CD4-positive, alpha-beta memory T cell (primary cell): ENCODE results near the gene STEEP1. TPM values are rescaled to one million over a fixed set of nuclear protein-coding genes. Genes with fewer than 3 reads are reported as not detected.

Source experiments
- CTCF ChIA-PET: fragments of 350-600 bp; sonication (Branson Sonifier 250); formaldehyde crosslinking; loops from one replicate; lab custom pipeline; 2021; ENCODE audit warnings: inconsistent platforms; ENCODE audit not compliant: partially characterized antibody; lab: Charles Lee
- POLR2A ChIA-PET: fragments of 350-600 bp; sonication (Branson Sonifier 250); formaldehyde crosslinking; loops from one replicate; lab custom pipeline; 2021; ENCODE audit not compliant: partially characterized antibody; lab: Charles Lee
- DNase-seq, 5 donors: peaks; one replicate each; pipeline versions ENCODE4 v3.0.0 to v3.0.0-alpha.2; 2020 to 2022; ENCODE audit warnings: mixed read lengths in 1 of 5
- H3K27ac ChIP-seq: one replicate; pipeline ENCODE4 v1.7.0; 2013; ENCODE audit warnings: low read depth, low read length
- H3K27me3 ChIP-seq: 2 replicates; pipeline ENCODE4 v1.7.0; 2013; ENCODE audit warnings: mild to moderate bottlenecking, low read length, moderate library complexity; ENCODE audit not compliant: insufficient read depth
- H3K36me3 ChIP-seq: 2 replicates; pipeline ENCODE4 v1.7.0; 2013; ENCODE audit warnings: mild to moderate bottlenecking, low read length, moderate library complexity; ENCODE audit not compliant: insufficient read depth
- H3K4me1 ChIP-seq: 2 replicates; pipeline ENCODE4 v1.7.0; 2013; ENCODE audit warnings: mild to moderate bottlenecking, low read length, moderate library complexity; ENCODE audit not compliant: insufficient read depth
- H3K4me3 ChIP-seq, 2 donors: one replicate each; pipeline ENCODE4 v1.7.0; 2013; ENCODE audit warnings: low read length in 2 of 2, mild to moderate bottlenecking in 1 of 2
- H3K9me3 ChIP-seq, 2 donors: one replicate each; pipeline ENCODE4 v1.7.0; 2013; ENCODE audit warnings: low read length in 2 of 2, control low read depth in 1 of 2; ENCODE audit not compliant: control insufficient read depth in 1 of 2
- H3K27ac Mint-ChIP-seq, 7 donors: one replicate each; pipeline ENCODE4 v1.8.0; 2020 to 2021; ENCODE audit warnings: mixed read lengths in 7 of 7, mild to moderate bottlenecking in 6 of 7, inconsistent platforms in 3 of 7, moderate library complexity in 3 of 7
- H3K27me3 Mint-ChIP-seq, 2 donors: one replicate each; pipeline ENCODE4 v1.8.0; 2020 to 2021; ENCODE audit warnings: mixed read lengths in 2 of 2
- H3K36me3 Mint-ChIP-seq, 2 donors: one replicate each; pipeline ENCODE4 v1.8.0; 2020 to 2021; ENCODE audit warnings: mixed read lengths in 2 of 2, inconsistent platforms in 1 of 2, mild to moderate bottlenecking in 1 of 2
- H3K4me1 Mint-ChIP-seq, 4 donors: one replicate each; pipeline ENCODE4 v1.8.0; 2020 to 2021; ENCODE audit warnings: mixed read lengths in 4 of 4, mild to moderate bottlenecking in 1 of 4
- H3K4me3 Mint-ChIP-seq, 8 donors: one replicate each; pipeline ENCODE4 v1.8.0; 2020 to 2021; ENCODE audit warnings: mixed read lengths in 8 of 8, mild to moderate bottlenecking in 7 of 8, moderate library complexity in 6 of 8, inconsistent platforms in 3 of 8
- H3K9me3 Mint-ChIP-seq, 8 donors: one replicate each; pipeline ENCODE4 v1.8.0; 2020 to 2021; ENCODE audit warnings: mixed read lengths in 8 of 8, mild to moderate bottlenecking in 5 of 8, inconsistent platforms in 3 of 8, moderate library complexity in 1 of 8
- intact Hi-C: fragments of 100-400 bp; cut with micrococcal nuclease; formaldehyde crosslinking; loops from one replicate; pipeline ENCODE4 v1.15.1; 2023
- polyA plus RNA-seq, 2 donors: library from polyadenylated mRNA; unstranded; fragments of 300-500 nt; fragmentation: Illumina TruSeq; gene quantifications; one replicate each; pipeline ENCODE4 v1.2.3, GENCODE V29; 2021
- total RNA-seq, 2 experiments: library from RNA; stranded (reverse); gene quantifications; one replicate each; pipeline ENCODE4 v1.2.3, GENCODE V29; 2021

Gene STEEP1
- total and polyA plus RNA-seq, 4 experiments from 2014 or later, result 6.3 to 22.9 (median 19.3) TPM

DNA sequence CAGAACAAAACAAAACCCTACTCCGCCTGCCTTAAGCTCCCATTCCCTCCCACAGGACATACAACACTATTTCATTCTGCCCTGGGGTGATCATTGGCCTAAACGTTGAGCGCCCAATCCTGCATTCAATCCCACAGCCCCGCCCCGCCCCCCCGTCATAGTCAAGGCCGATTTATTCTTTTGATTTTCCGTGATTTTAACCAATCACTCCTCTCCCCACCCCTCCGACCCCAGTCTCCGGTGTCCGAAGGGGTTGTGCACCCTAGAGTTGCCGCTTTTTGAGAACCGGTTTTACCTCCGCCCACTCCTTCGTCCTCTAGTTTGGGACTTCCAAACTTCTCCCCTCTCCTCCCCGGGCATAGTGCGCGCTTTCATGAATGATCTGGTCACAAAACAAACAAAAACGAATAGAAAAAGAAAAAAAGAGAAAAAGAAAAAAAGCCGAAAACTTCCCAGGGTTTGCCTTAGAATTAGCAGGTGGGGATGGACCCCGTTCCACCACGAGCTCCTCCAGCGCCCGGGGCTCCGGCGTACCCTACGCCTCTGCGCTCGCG lies 8.7 kb upstream of the STEEP1 start:
- Histone ChIP-seq H3K36me3 (no peaks in the 10 kb centered on the region), H3K4me3 (peak overlapping the region in 1 of 2 donors; percentile 63), H3K27ac (peak overlapping the region; percentile 78), H3K27me3 (no peaks in the 10 kb centered on the region), H3K9me3 (no peaks in the 10 kb centered on the region), H3K4me1 (peaks cover 22% of the 10 kb centered on the region)
- Mint-ChIP-seq H3K4me1 (peaks cover 2 to 29% (median 16%) of the 10 kb centered on the region in 4 donors), H3K9me3 (no peaks in the 10 kb centered on the region), H3K36me3 (peaks cover 0 to 5% of the 10 kb centered on the region in 2 donors), H3K4me3 (peak overlapping the region; percentile 85 to 94 (median 92)), H3K27ac (peak overlapping the region; percentile 88 to 98 (median 96)), H3K27me3 (no peaks in the 10 kb centered on the region)
- intact Hi-C loops, result loop anchor here (1.0 to 10.0 kb wide), 4 partner anchors 9 to 599 kb away; partner anchors contain the start of genes LONRF3, NKRF and STEEP1
- no peak for DNase-seq
- CTCF ChIA-PET, result interaction anchor here (0.8 to 1.1 kb wide), 3 partner anchors 85 to 119 kb away, joined by 3 to 4 read pairs (median 3); partner anchors contain the start of gene SEPTIN6
- POLR2A ChIA-PET, result interaction anchor here (0.5 to 2.8 kb wide), 23 partner anchors 9 to 1077 kb away, joined by 3 to 34 read pairs (median 5); partner anchors contain the start of genes NKRF, RPL39, SEPTIN6 and SLC25A5

GRCh38 chrX:119573222-119573621 lies 8.0 kb upstream of the STEEP1 start:
- no peaks in the 10 kb centered on the region for H3K9me3 ChIP-seq
- H3K27me3 ChIP-seq, result no peaks in the 10 kb centered on the region
- peak overlapping the region; percentile 78 for H3K27ac ChIP-seq
- no peaks in the 10 kb centered on the region for H3K36me3 ChIP-seq
- peak overlapping the region in 6 of 7 donors; percentile 2 to 98 (median 90) for H3K27ac Mint-ChIP-seq
- intact Hi-C loops, result loop anchor here (10.0 kb wide), 1 partner anchor 598 kb away; the partner anchor contains the start of gene LONRF3
- peaks cover 22% of the 10 kb centered on the region for H3K4me1 ChIP-seq
- peaks cover 2 to 25% (median 14%) of the 10 kb centered on the region in 4 donors for H3K4me1 Mint-ChIP-seq
- peak overlapping the region in 1 of 2 donors; percentile 63 for H3K4me3 ChIP-seq
- POLR2A ChIA-PET, result interaction anchor here (1.0 to 2.8 kb wide), 9 partner anchors 9 to 218 kb away, joined by 3 to 34 read pairs (median 9); partner anchors contain the start of genes NKRF, RPL39, SLC25A5 and STEEP1
- CTCF ChIA-PET, result interaction anchor here (1.1 kb wide), 1 partner anchor 84 kb away, joined by 3 read pairs; no protein-coding TSS in a partner anchor
- no peaks in the 10 kb centered on the region for H3K9me3 Mint-ChIP-seq
- H3K36me3 Mint-ChIP-seq, result peaks cover 0 to 5% of the 10 kb centered on the region in 2 donors
- DNase-seq, result no peak
- H3K4me3 Mint-ChIP-seq, result peak overlapping the region; percentile 67 to 92 (median 90)
- no peaks in the 10 kb centered on the region for H3K27me3 Mint-ChIP-seq

GRCh38 chrX:119570351-119570835 lies 5.2 kb upstream of the STEEP1 start:
- Histone ChIP-seq H3K36me3 (no peaks in the 10 kb centered on the region), H3K27me3 (no peaks in the 10 kb centered on the region), H3K27ac (no peak overlapping the region), H3K4me3 (no peak overlapping the region), H3K4me1 (peaks cover 11% of the 10 kb centered on the region), H3K9me3 (no peaks in the 10 kb centered on the region)
- Mint-ChIP-seq H3K27ac (no peak overlapping the region), H3K36me3 (peaks cover 0 to 4% of the 10 kb centered on the region in 2 donors), H3K4me1 (peaks cover 0 to 17% (median 7%) of the 10 kb centered on the region in 4 donors), H3K27me3 (no peaks in the 10 kb centered on the region), H3K9me3 (no peaks in the 10 kb centered on the region), H3K4me3 (no peak overlapping the region)
- ChIA-PET CTCF (interaction anchor here (0.6 kb wide), 1 partner anchor 40 kb away, joined by 3 read pairs; no protein-coding TSS in a partner anchor), POLR2A (no interaction called here)
- no peak for DNase-seq
- intact Hi-C loops, result loop anchor here (10.0 kb wide), 1 partner anchor 596 kb away; the partner anchor contains the start of gene LONRF3

- Histone ChIP-seq H3K9me3 (no peaks in the 10 kb centered on the region), H3K27ac (no peak overlapping the region), H3K36me3 (no peaks in the 10 kb centered on the region), H3K4me1 (no peaks in the 10 kb centered on the region), H3K4me3 (no peak overlapping the region), H3K27me3 (no peaks in the 10 kb centered on the region)
- intact Hi-C loops, result no loop called here
- H3K36me3 Mint-ChIP-seq, result peaks cover 11 to 19% of the 10 kb centered on the region in 2 donors
- no peaks in the 10 kb centered on the region for H3K27me3 Mint-ChIP-seq
- POLR2A ChIA-PET, result no interaction called here
- no peaks in the 10 kb centered on the region for H3K9me3 Mint-ChIP-seq
- no peak for DNase-seq
- H3K4me1 Mint-ChIP-seq, result peaks cover 3 to 11% (median 7%) of the 10 kb centered on the region in 4 donors
- H3K27ac Mint-ChIP-seq, result no peak overlapping the region
- no peak overlapping the region for H3K4me3 Mint-ChIP-seq
- CTCF ChIA-PET, result no interaction called here
Observed at GRCh38 chrX:119552508-119552907, 12.7 kb downstream of the STEEP1 start.

GRCh38 chrX:119549327-119550016 lies 15.7 kb downstream of the STEEP1 start:
- Histone ChIP-seq H3K27ac (no peak overlapping the region), H3K36me3 (no peaks in the 10 kb centered on the region), H3K9me3 (no peaks in the 10 kb centered on the region), H3K27me3 (no peaks in the 10 kb centered on the region), H3K4me3 (no peak overlapping the region), H3K4me1 (no peaks in the 10 kb centered on the region)
- Mint-ChIP-seq H3K36me3 (peaks cover 0 to 12% of the 10 kb centered on the region in 2 donors), H3K27ac (no peak overlapping the region), H3K27me3 (no peaks in the 10 kb centered on the region), H3K4me1 (peaks cover 3 to 9% (median 5%) of the 10 kb centered on the region in 4 donors), H3K4me3 (peak overlapping the region in 2 of 8 donors; percentile 17 to 20), H3K9me3 (no peaks in the 10 kb centered on the region)
- ChIA-PET POLR2A (interaction anchor here (0.8 kb wide), 1 partner anchor 25 kb away, joined by 3 read pairs; the partner anchor contains the start of gene UBE2A), CTCF (interaction anchor here (1.4 kb wide), 1 partner anchor 67 kb away, joined by 3 read pairs; no protein-coding TSS in a partner anchor)
- no peak for DNase-seq
- intact Hi-C loops, result no loop called here

- Histone ChIP-seq H3K4me3 (no peak overlapping the region), H3K36me3 (peaks cover 4% of the 10 kb centered on the region), H3K27ac (no peak overlapping the region), H3K4me1 (no peaks in the 10 kb centered on the region), H3K9me3 (no peaks in the 10 kb centered on the region), H3K27me3 (no peaks in the 10 kb centered on the region)
- H3K27me3 Mint-ChIP-seq, result no peaks in the 10 kb centered on the region
- no peaks in the 10 kb centered on the region for H3K4me1 Mint-ChIP-seq
- intact Hi-C loops, result no loop called here
- DNase-seq, result no peak
- CTCF ChIA-PET, result no interaction called here
- peaks cover 8 to 32% of the 10 kb centered on the region in 2 donors for H3K36me3 Mint-ChIP-seq
- POLR2A ChIA-PET, result no interaction called here
- H3K4me3 Mint-ChIP-seq, result no peak overlapping the region
- no peaks in the 10 kb centered on the region for H3K9me3 Mint-ChIP-seq
- H3K27ac Mint-ChIP-seq, result no peak overlapping the region
Observed at GRCh38 chrX:119541188-119541587, 24.0 kb downstream of the STEEP1 start.

GRCh38 chrX:119539872-119540271 lies 25.3 kb downstream of the STEEP1 start:
- H3K27me3 ChIP-seq, result no peaks in the 10 kb centered on the region
- H3K4me1 Mint-ChIP-seq, result no peaks in the 10 kb centered on the region
- no peaks in the 10 kb centered on the region for H3K4me1 ChIP-seq
- no peaks in the 10 kb centered on the region for H3K9me3 ChIP-seq
- no peak overlapping the region for H3K4me3 Mint-ChIP-seq
- no peak for DNase-seq
- no peaks in the 10 kb centered on the region for H3K27me3 Mint-ChIP-seq
- H3K4me3 ChIP-seq, result no peak overlapping the region
- H3K27ac ChIP-seq, result no peak overlapping the region
- POLR2A ChIA-PET, result no interaction called here
- H3K36me3 ChIP-seq, result peaks cover 4% of the 10 kb centered on the region
- peaks cover 12 to 37% of the 10 kb centered on the region in 2 donors for H3K36me3 Mint-ChIP-seq
- intact Hi-C loops, result no loop called here
- CTCF ChIA-PET, result no interaction called here
- H3K27ac Mint-ChIP-seq, result no peak overlapping the region
- H3K9me3 Mint-ChIP-seq, result no peaks in the 10 kb centered on the region
